NCI-H146 treated with DMSO at 0.1 percent for 48 hours (cell line): ENCODE results near the gene STYK1.
"Not testable (repeated sequence)": the region's sequence is repeated elsewhere in the genome, so short reads cannot be mapped to it uniquely, and the experiment has no call there.

Experiments used
- DNase-seq: peaks from one replicate; lab custom pipeline; 2025; ENCODE audit not compliant: unreplicated experiment; lab: John Stamatoyannopoulos, UW

The STYK1 gene

DNA sequence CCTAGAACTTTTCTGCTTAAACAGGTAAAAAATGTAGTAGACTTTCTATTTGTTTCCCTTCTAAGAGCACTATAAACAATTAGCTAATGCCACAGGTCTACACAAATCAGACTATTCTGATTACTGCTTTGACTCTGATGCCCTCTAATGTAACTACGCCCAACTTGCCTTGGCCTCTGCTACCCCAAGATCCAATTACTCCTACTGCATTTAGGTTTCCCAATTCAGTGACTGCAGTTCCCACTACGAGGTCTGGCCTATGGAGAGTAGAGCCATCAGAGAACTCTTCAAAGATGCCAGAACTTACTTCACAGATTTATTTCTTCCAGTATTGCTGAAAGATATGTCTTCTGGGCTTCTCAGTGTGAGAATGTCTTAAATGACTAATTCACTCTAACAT is 15.3 kb upstream of the STYK1 start:
- DNase-seq: no peak

DNA sequence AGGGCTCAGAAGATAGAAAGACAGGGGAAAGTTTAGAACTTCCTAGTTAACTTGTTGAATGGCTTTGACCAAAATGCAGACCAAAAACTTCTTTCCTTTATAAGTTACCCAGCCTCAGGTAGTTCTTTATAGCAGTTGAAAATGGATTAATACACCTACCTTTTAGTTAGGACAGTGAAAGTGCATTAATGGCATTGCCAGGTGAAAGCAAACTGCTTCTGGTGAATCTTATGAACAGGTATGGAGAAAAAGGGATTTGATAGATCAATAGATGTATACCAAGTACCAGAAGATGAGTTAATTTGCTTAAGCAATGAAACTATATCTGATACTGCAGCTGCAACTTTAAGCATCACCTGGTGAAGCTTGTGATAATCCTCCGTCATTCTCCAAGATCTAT is 14.2 kb upstream of the STYK1 start:
- no peak for DNase-seq

DNA sequence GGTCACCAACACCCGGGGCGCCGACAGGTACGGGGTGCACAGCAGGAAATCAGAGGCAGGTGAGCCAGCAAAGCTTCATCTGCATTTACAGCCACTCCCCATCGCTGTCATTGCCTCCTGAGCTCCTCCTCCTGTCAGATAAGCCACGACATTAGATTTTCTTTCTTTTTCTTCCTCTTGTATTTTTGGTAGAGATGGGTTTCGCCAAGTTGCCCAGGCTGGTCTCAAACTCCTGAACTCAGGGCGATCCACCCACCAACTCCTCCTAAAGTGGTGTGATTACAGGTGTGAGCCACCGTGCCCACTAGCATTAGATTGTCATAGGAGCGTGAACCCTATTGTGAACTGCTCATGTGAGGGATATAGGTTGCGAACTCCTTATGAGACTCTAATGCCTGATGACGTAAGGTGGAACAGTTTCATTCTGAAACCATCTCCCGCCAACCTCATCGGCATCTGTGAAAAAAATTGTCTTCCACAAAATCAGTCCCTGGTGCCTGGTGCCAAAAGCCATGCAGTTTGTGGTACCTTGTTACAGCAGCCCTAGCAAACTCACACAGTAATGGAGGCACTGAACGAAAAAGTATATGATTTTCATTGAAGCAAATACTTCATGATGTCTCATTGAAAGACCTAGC is 1.5 kb downstream of the STYK1 start:
- DNase-seq: peak; percentile 73

DNA sequence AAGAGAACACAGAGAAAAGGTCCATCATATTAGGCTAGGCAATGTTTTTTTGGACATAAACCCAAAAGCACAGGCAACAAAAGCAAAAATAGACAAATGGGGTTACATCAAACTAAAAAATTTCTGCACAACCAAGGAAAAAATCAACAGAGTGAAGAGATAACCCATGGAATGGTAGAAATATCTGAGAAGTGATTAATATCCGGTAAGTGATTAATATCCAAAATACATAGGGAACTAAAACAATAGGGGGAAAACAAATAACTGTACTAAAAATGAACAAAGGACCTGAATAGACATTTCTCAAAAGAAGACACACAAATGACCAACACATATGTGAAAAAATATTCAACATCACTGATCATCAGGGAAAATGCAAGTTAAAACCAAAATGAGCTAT is 4.3 kb downstream of the STYK1 start:
- DNase-seq: no peak

DNA sequence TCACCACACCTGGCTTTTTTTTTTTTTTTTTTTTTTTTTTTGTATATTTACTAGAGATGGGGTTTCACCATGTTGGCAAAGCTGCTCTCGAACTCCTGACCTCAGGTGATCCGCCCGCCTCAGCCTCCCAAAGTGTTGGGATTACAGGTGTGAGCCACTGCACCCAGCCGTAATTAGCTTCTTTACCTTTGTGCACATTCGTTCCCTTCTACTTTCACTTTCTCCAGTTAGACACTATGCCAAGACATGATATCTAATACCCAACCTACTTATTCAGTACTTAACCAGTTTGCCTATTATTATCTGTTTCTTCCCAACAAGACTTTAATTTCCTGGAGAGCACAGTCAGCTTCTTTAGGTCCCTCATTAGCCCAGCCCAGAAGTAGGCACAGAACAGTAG is 5.3 kb downstream of the STYK1 start:
- DNase-seq: no peak

DNA sequence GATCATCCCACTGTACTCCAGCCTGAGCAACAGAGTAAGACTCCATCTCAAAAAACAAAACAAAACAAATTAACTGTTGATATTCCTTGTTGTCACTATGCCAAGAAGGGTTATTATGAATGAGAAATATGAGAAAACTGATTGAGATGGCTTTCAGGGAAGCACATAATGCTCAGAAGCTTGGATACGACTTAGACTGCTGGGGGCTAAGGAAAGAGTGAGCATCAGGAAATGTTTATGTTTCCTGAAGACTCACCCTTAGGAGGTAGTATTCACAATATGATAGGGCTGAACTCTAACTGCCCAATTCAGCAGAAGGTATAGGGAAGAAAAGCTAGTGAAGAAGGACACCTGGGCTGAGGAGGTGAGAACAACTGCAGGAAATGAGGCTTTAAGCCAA is 6.3 kb downstream of the STYK1 start:
- DNase-seq: no peak

DNA sequence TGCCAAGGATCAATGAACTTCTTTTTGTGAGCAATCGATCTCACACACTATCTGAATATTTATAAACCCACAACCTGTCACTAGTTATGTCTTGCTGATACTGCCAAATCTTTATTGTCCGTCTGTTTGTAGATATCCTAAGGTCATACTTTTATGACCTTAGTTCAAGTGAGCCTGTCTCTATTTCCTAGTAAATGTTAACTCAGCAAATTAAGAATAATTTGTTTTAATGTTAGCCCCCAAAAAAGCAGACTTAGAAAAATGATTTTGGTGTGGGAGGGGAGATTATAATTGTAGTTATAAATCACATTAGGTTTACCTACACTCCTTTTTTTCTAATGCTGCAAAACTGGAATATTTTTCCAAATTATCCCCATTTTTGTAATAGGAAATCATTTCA is 9.4 kb downstream of the STYK1 start:
- no peak for DNase-seq

DNA sequence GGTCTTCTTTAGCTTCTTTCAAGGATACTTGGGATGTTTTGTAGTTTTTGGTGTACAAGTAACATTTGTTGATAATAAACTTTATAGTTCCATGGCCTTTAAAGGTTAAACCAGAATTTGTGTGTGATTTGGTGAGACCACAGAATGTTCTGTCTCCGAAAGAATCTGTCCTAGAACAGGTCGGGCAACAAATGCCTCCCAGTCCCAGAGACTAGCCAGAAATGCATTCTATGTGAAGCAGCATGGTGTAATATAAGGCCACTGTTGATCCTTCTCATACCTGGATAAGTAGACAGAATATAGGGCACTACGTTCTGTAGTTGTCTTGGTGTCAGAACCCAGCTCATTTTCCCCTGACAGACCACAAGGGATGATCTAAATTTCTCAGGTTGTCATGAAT is 10.0 kb downstream of the STYK1 start:
- no peak for DNase-seq

DNA sequence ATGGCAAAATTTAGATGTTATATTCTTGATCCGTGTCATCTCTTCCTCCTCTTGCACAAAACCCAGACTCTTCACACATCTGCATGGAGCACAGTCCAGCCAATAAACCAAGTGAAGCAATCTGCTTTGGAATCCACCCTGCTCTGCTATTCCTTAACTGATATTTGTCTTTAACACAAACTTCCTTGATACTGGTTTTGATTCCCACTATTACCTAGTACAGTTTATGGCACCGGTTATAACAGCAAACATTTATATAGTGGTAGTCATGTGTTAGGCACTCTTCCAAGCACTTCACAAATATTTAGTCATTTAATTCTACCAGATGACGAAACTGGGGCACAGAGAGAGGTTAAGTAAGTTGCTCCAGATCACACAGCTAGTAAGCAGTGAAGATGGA is 12.5 kb downstream of the STYK1 start:
- DNase-seq: no peak

DNA sequence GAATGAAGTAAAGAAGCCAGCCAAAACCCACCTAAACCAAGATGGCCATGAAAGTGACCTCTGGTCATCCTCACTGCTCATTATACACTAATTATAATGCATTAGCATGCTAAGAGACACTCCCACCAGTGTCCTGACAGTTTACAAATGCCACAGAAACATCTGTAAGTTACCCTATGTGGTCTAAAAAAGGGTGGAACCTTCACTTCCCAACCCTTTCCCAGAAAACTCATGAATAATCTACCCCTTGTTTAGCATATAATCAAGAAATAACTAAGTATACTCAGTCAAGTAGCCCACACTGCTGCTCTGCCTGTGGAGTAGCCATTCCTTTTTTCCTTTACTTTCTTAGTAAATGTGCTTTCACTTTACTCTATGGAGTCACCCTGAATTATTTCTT is 19.8 kb downstream of the STYK1 start:
- DNase-seq: no peak

DNA sequence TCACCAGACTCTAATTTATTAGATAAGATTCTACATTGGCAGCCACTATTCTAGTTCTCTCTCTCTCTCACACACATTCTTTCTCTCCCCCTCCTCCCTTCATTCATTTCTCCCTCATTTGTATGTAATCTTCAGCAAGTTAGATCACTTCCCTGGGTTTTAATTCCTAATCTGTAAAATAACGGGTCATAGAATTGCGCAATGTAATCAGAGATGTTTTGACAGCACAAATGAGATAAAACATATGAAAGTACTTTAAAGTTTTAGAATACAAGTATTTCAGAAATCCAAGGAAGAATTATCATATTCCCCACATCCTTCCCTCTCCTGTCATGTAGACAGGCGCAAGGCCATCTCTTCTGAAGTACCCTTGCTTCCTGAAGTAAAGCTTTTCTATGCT is 21.7 kb downstream of the STYK1 start:
- DNase-seq: no peak

DNA sequence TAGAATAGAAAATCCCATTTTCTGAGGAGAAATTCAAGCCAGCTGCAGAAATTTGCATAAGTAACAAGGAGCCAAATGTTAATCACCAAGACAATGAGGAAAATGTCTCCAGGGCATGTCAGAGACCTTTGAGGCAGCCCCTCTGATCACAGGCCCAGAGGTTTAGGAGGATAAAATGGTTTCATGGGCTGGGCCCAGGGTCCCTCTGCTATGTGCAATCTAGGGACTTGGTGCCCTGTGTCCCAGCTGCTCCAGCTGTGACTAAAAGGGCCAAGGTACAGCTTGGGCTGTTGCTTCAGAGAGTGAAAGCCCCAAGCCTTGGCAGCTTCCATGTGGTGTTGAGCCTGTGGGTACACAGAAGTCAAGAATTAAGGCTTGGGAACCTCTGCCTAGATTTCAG is 27.3 kb downstream of the STYK1 start:
- not testable (repeated sequence) for DNase-seq

DNA sequence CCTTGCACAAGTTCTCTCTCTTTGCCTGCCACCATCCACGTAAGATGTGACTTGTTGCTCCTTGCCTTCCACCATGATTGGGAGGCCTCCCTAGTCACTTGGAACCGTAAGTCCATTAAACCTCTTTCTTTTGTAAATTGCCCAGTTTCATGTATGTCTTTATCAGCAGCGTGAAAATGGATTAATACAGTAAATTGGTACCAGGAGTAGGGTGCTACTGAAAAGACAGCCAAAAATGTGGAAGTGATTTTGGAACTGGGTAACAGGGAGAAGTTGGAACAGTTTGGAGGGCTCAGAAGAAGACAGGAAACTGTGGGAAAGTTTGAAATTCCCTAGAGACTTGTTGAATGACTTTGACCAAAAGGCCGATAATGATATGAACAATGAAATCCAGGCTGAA is 27.9 kb downstream of the STYK1 start:
- no peak for DNase-seq

DNA sequence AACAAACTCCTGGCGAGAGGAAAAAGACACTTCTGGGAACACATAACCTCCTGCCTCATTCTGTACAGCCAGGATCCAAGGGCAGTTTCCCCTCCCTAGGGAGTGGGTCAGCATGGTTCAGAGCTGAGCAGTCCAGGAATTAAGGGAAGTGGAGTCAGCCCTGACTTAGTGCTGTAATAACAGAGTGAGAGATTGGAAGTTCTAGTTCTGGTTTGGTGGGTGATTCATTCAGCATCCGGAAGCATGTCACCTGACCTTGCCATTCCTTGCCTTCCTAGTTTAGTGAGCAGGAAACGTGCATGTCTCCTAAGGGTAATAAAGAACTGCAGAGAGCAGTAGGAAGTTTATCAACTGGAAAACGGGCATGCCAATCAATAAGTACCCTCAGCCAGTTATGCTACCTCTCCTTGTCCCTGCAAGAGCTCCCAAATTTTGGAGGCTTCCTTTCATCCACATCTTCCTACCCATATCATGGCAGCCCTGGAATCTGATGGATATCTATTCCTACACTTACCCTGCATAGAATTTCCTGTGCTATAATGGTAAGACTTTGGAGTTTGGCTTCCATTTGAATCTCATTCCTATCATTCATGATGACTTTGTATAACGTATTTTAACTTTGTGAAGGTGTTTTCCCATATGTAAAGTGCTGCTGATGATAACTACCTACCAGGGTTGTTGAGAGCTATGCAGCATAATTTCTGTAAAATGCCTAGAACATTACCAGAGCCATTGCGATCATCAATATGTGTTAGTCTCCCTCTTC is 31.9 kb downstream of the STYK1 start:
- DNase-seq: no peak

DNA sequence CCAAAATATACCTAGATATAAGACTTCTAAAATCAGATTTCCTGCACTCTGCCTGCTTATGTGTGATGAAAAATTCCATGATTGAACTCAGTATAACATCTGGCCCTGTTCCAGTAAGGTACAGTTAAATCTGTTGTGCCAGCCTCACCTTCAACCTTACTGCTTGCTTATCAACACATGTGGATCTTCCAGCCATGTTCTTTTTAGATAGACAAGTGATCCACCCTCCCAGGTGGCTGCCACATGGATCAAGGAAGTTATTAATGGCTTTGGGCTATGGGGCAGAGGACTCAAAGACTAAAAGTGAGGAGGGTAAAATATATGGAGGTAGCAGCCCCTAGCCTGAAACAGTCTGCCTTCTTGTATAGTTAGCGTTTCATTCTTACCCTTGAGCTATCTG is 35.1 kb downstream of the STYK1 start:
- DNase-seq: no peak

DNA sequence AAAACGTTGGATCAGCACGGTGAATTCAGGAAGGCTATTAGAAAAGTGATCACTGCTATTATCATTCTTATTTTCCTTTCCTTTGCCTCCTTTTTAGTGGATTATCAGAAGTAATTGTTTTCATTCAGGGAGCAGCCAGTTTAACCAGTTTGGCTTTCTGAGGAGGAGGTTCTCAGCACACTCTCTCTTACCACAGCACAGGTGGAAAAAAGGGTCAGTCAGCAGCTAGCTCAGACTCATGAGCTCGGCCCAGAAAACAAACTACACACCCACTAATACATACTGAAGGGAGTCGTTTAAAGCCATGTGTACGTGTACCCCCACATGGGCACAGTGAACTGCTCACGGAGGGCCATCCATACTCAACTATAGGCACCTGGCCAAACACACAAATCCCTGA is 37.2 kb downstream of the STYK1 start:
- DNase-seq: no peak

DNA sequence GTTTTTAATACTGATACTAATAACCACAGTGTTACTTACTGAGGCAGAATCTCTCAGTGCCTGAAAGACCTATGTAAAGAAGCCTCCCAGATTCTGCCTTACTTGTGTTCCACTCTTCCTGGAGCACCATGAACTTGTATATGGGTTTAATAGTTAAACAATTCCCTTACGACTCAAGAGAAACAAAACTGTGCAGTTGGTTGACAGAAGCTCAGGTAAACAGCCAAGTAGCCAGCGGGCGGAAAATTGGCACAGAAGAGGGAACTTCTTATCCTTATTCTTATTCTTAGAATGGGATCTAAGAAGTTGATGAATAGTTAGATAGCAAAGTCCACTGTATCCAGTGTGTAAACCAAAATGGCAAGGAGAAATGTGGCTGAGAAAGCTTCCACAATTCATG is 37.7 kb downstream of the STYK1 start:
- DNase-seq: no peak

DNA sequence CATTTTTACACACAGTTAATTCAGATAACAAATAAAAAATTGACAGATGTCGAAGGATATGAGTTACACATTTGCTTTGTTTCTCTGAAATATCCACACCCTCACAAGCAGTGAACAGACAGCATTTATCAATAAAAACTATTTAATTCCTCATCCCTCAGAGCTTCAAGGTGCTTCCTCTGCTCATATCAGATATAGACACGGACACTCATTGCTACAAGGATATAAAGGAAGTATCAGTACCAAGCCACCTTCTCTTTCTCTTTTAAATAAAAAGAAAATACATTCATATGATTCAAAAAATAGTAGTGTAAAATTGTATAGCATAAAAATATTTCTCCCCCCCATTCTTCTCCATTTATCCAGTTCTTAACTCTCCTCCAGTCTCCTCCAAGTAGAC is 38.5 kb downstream of the STYK1 start:
- no peak for DNase-seq

DNA sequence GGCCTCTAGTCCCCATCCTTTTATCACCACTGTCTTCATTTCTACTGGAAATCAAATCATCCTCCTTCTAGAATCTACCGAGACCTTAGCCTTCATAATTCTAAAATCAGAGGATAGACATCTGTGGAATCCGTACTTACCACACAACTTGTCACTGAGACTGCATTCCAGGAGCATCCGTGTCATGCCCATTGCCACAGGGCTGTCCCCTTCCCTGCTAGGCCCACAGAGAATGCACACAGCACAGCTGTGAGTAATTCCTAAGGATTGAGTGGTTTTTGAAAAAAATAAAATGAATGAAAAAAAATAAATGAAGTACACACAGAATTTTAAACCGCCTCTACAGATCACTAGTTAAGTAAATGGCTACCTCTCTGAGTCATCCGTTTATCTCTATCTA is 39.4 kb downstream of the STYK1 start:
- no peak for DNase-seq

DNA sequence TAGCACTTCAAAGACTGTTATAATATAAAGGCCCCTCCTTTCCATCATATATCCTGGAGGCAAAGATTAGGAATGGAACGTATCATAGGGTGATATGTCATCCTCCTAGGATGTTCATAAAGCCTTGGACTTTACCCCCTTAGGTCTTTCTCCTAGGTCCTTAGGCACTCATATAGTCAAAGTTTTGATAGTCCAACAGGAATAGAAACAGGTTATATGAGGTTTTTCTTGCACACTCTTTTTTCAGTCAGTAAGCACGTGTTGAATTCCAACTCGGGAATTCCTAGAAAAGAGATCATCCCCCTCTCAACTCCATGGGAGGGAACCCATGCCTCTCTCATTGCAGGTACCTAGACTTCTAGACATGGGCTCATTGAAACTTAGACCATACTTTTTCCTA is 40.3 kb downstream of the STYK1 start:
- DNase-seq: no peak

DNA sequence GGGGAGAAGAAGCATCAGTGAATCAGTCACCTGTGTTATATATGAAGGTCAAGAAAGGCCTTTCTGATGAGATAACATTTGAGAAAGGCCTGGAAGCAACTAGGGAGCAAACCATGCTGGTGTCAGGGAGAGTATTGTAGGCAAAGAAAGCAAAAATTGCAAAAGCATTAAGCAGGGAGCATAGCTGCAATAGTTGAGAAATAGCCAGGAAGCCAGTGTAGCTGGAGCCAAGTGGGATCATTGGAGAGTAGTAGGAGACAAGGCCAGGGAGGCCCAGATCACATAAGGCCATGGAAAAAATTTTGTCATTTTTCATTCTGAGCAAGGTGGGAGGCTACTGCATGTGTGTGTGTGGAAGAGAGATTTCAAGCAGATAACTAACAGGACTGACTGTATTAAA is 41.6 kb downstream of the STYK1 start:
- no peak for DNase-seq

DNA sequence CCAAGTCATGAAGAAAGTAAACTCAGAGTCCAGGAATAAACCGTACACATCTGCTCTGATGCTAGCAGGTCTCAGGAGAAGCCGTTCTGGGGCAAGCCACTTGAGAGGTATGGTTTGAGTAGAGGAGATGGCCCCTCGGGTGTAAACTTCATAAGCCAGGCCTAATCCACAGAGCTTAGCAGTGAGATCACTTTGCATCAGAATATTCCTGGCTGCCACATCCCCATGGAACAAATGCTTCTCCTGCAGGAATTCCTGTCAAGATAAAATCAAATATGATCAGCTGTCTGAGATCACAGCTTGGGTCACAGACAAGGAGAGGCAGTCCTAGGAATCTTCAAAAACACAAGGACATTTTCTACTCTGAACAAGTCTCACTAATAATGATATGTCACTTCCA is 49.2 kb downstream of the STYK1 start:
- no peak for DNase-seq

DNA sequence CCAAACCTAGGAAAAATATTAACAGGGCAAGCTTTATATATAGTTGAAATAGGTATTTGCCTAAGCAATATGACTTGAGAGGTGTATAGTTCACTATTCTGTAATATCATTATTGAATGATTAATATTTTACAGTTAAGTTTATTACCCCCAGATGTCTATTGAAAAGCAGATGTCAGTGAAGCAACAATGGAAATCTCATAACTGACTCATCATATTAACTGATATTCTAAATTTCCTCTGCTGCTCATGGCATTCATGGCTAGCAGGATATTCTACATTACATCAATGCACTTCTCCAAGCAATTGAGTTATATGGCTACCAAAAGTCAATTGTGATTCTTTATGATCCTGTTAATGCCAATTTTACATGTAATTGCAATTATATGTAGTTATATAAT is 50.7 kb downstream of the STYK1 start:
- no peak for DNase-seq
